Cerebellar nuclear complex (tissue), 1 donor: ENCODE measurements around the gene TMCO4.

Source experiments
- DNase-seq, 2 experiments: peaks; one replicate each; lab custom pipeline; 2025; lab: John Stamatoyannopoulos, UW

Gene TMCO4

GRCh38 chr1:19715334-19716203 is 84.1 kb downstream of the TMCO4 start:
- no peak for DNase-seq

GRCh38 chr1:19712928-19713327 is 86.8 kb downstream of the TMCO4 start:
- no peak for DNase-seq

DNA sequence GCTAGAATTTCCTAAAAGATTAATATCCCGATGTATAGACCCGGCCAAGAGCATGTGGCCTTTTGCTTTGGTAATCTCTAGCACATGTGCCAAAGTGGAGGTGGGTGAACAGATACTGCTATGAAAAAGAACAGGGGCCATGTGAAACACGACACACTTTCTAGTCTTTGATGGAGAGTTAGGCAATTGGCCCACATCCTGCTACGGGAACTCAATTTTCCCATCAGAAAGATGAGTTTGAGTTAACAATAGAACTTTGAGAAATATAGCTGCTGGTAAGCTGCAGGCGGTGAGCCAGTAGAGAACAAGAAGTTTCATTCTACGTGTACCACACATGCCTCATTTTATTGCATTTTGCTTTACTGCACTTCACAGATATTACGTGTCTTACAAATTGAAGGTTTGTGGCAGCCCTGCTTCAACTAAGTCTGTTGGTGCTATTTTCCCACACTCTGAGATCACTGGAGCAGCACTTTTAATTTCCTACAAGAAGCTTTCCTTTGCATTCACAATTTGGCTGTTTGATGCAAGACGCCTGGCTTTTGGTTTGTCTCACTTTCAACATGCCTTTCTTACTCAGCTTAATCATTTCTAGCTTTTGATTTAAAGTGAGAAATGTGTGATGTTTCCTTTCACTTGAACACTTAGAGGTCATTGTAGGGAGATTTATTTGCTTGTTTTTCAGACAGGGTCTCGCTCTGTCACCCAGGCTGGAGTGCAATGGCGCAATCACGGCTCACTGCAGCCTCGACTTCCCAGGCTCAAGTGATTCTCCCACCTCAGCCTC is 88.7 kb downstream of the TMCO4 start:
- no peak for DNase-seq

- DNase-seq: no peak
Observed at GRCh38 chr1:19709260-19709793, 90.4 kb downstream of the TMCO4 start.

GRCh38 chr1:19708567-19709110 is 91.1 kb downstream of the TMCO4 start:
- no peak for DNase-seq

GRCh38 chr1:19706136-19706535 is 93.6 kb downstream of the TMCO4 start:
- no peak for DNase-seq

DNA sequence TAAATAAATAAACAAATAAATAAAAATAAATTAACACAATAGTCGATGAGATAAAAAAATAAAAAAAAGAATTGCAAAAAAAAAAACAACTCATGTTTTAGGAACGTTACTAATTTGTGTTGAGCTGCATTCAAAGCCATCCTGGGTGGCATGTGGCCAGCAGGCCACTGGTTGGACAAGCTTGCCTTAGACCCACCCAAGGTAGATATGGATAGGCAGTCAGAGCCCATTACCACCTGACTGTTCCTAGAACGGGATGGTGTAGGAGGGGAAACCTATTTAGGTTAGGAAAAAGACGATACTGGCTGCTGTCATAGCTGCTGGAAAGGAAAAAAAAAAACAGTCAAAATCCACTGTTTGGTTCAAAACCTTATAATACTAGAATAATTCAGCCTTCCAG is 94.3 kb downstream of the TMCO4 start:
- no peak for DNase-seq

GRCh38 chr1:19704247-19705113 is 95.2 kb downstream of the TMCO4 start:
- DNase-seq: peak in 1 of 2 experiments; percentile 26

DNA sequence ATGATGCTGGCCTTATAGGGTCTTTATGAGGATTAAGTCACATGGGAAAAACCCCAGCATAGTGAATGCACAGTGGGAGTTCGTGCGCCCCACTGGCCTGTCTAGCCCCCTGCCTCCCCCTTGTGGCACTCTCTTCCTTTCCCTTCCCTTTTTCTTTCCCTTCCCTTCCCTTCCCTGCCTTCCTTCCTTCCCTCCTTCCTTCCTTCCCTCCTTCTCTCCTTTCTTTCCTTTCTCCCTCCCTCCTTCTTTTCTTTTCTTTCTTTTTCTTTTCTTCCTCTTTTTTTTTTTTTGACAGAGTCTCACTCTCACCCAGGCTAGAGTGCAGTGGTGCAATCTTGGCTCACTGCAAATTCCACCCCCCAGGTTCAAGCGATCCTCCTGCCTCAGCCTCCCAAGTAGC is 96.4 kb downstream of the TMCO4 start:
- DNase-seq: no peak

GRCh38 chr1:19700079-19700777 is 99.5 kb downstream of the TMCO4 start:
- DNase-seq: no peak

- DNase-seq: no peak
Observed at GRCh38 chr1:19698181-19698580, 101.5 kb downstream of the TMCO4 start.

DNA sequence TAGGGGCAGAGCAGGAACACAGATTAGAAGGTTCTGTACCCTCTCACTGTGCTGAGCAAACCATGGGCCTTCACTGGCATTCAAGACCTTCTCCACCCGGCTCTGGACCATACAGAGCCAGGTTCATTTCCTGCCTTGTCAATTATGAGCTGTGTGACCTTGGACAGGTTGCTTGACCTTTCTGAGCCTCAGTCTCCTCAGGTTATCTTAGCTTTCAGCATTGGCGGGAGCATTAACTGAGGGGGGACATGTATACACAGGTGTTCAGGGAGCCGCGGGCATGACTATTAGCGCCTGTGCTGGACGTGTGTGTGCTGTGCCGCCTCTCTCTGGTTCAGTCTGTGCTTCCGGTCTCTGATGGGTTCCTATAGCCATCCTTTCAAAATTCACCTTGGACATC is 102.9 kb downstream of the TMCO4 start:
- DNase-seq: no peak

DNA sequence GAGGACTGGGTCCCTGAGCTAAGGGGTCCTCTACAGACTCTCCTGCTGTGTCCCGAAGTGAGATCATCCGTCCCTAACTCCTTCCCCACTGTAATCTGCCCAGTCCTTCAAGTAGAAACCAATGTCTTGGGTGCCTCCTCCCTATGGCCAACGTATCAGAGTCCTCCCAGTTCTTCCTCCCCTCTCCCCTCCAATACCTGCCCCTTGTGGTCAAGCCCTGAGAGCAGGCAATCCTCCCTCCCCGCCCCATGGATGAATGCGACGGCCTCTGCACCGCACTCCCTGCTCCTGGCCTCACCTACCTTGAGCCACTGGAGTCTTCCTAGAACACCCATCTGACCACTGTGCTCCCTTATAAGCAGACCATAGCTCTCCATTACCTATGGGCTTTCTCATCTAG is 103.9 kb downstream of the TMCO4 start:
- DNase-seq: no peak

- DNase-seq: no peak
Observed at GRCh38 chr1:19694298-19694697, 105.4 kb downstream of the TMCO4 start.

DNA sequence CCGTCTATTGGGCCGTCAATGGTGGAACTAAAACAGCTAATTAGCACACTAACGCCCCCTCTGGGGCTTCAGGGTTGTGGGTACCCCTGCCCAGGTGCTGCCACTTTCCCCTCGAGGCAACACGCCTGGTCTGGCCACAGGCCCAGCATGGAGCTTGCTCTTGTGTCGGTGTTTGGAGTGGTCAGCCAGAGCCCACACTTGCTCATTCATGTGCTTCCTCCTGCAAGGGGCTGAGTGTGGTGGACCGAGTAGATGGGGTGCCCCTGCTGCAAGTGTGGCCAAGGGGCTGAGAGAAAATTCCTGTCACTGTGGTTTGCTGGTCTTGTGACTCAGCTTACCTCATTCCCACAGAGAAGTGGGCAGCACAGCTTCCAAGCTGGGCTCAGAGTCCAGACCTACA is 109.4 kb downstream of the TMCO4 start:
- no peak for DNase-seq

DNA sequence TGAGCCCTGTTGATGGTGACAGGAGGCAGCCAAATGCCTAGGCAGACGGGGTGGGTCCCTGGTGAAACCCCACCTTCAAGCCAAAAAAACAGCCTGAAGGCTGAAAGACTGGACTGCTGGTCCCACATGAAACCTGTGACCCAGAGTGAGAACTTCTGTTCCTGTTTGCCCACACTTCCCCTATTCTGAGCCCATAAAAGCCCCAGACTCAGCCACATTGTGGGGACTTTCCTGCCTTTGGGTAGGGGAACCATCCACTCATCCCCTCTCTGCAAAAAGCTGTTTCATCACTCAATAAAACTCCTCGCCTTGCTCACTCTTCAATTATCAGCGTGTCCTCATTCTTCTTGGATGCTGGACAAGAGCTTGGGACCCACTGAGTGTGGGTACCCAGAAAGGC is 109.9 kb downstream of the TMCO4 start:
- DNase-seq: no peak

DNA sequence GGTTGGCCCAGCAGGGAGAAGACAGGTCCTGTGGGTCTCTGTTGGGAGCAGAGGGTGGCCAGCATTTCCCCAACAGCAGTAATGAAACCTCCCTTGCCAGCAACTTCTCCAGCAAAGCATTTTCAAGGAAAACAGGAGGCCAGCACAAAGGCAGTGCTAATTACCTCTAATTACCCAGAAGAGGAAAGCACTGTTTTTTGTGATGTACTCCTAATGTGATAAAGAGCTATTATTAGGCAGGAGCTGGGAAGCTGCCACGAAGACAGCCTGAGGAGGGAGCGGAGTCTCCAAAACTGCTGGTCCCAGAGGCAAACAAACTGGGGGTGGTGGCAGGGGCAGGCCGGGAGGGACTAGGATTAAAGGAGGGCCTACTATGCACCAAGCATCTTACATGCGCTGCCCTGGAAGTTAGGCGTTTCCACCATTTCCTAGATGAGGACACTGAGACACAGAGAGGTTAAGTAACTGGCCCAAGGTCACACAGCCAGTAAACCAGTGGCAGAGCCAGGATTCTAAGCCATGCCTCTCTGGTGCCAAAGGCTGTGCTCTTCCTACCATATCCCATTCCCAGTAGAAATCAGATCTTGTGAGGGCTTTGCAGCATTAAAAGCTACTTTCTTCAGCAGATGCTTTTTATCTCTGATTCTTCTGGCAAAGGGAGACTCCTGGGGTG is 110.5 kb downstream of the TMCO4 start:
- DNase-seq: no peak

GRCh38 chr1:19688041-19688842 is 111.5 kb downstream of the TMCO4 start:
- no peak for DNase-seq

GRCh38 chr1:19687414-19687813 is 112.3 kb downstream of the TMCO4 start:
- DNase-seq: no peak

GRCh38 chr1:19685994-19686393 is 113.7 kb downstream of the TMCO4 start:
- no peak for DNase-seq
